Stomach (tissue), 4 donors: Measurements from ENCODE around the gene ZNF165.

Source experiments
- CTCF ChIP-seq, 7 experiments: fragments of 450-650 bp in 4 of 7; fragments of 200-600 bp in 3 of 7; sonication (generic) in 3 of 7; IDR thresholded peaks; one replicate each; pipeline ENCODE4 v1.5.1; 2016 to 2019; ENCODE audit warnings: antibody characterized with exemption in 7 of 7, control low read depth in 2 of 7, mild to moderate bottlenecking in 1 of 7
- EP300 ChIP-seq: sonication (generic); formaldehyde crosslinking; IDR thresholded peaks from one replicate; pipeline ENCODE4 v1.6.1; 2017; ENCODE audit warnings: antibody characterized with exemption
- POLR2A ChIP-seq, 4 donors: fragments of 450-650 bp; IDR thresholded peaks; one replicate each; pipeline ENCODE4 v1.6.1; 2016; ENCODE audit warnings: antibody characterized with exemption in 4 of 4, control low read depth in 2 of 4, mild to moderate bottlenecking in 1 of 4, moderate library complexity in 1 of 4

DNA sequence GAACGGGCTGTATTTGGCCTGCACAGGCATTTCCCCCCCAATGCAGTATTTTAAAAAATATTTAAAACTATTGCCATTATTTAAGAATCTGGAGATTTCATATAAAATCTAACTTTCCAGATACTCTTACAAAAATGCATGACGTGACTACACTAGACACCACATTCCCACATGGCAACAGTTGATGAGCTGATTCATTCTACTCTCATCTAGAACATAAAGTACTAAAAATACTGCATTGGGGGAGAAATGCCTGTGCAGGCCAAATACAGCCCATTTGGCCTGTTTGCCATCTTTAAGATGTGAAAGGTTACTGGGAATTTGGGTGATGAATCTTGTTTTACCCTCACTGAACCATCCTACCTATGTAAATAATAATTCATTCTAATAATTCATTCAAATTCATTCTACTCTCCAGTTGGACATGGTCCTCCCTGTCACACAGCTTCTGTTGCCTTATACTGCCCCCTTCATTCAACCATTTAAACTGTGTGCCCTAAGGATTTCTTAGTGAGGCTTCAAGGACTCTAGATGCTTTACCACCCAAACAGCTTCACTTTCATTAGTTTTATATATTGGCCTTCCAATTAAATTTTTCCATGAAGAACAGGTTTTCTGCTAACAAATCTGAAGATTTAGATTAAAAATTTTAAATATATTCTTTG is 37.1 kb downstream of the ZNF165 start:
- no peak for TF ChIP-seq EP300
- no peak for TF ChIP-seq CTCF (IDR thresholded peaks at IDR 0.05)
- TF ChIP-seq POLR2A (IDR thresholded peaks at IDR 0.05), result no peak
